T follicular helper cell (primary cell): Measurements from ENCODE around the gene NUBP2.

Source experiments
- DNase-seq: peaks from one replicate; pipeline ENCODE4 v3.0.0-alpha.2; 2020; ENCODE audit warnings: low read depth

The NUBP2 gene

DNA sequence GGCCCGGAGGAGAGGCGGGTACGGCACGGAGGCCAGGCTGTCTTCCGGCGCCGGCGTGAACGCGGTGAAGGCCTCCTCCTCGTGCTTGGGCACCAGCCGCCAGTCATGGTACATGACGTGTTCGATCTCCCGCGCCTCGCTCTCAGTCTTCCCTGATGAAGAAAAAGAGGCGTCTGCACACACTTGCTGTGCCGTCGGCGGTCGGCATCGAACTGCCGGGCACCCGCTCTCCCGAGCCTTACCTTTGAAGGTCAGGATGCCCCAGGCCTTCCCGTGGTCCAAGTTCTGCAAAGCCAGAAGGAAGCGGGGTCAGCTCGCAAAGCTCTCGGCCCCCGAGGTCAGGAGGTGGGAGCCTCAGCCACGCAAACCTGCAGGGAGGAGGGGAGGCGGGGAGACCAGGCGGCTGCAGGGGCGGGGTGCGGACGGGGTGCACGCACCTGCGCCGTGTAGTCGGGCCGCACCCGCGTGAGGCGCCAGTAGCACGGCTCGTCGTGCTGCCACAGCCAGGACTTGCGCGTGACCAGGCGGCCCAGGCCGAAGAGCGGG, 10.3 kb upstream of the NUBP2 start, which contains the start of gene EME2:
TSS of gene EME2 (plus strand) at position 449 of the 546 bp plus-strand sequence. CDS start 418 bp downstream, outside the sequence.
- DNase-seq: peak; percentile 41

DNA sequence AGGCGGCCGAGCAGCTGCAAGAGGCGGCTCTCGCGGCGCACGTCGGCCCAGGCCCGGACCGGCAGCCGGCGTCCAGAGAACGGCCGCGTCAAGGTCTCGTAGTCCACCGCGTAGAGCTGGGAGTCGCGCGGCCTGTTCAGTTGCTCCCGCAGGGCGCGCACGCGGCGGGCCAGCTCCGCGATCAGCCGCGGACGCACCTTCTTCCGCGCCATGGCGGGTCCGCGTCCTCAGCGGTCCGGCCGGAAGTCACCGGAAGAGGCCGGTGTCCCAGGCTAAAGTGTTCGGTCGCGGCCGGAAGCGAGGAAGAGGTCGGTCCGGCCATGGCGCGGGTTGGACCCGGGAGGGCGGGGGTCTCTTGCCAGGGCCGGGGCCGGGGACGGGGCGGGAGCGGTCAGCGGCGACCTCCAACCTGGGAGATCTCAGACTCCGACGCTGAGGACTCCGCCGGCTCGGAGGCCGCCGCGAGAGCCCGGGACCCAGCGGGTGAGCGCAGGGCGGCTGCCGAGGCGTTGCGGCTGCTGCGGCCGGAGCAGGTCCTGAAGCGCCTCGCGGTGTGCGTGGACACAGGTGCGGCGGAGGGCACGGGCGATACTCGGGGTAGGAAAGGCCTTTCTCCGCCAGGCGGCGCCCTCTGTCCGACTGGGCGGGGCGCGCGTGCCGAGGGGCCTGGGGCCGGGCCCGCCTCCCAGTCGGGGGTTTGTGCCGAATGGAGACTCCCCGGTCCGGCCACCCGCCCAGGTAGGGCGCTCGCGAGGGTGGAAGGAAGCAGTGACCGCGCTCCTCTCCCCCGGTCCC, 9.7 kb upstream of the NUBP2 start, which contains the start of gene MRPS34:
TSS of gene MRPS34 (minus strand) at position 227 of the 795 bp plus-strand sequence. CDS start at position 212, 15 bp downstream.
- DNase-seq: peak; percentile 60

DNA sequence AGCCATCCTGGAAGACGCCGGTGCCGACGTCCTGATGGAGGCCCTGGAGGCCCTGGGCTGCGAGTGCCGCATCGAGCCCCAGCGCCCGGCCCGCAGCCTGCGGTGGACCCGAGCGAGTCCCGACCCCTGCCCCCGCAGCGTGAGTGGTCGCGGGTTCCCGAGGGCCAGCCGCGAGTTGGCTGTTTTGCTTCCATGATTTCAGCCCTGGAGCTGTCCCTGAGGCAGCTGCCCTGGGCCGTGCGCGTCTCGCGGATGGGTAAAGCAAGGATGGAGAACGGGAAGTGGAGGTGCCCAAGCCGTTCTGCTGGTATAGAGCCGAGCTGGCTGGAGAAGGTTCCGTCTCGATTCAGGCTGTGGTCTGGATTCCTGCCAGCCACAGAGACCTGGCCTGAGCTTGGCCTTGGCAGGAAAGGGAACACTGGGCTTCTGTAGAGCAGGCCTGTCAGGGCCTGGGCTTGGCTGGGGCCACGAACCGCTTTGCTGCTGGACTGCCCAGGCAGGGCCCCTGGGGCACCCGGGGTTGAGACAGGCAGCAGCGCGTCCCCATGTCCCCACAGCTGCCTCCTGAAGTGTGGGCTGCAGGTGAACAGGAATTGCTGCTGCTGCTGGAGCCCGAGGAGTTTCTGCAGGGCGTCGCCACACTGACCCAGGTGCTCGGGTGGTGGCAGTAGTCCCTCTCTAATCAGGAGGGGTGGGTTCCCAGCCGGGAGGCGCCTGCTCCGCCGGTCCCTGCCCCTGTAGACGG, 8.9 kb upstream of the NUBP2 start:
- DNase-seq: no peak

DNA sequence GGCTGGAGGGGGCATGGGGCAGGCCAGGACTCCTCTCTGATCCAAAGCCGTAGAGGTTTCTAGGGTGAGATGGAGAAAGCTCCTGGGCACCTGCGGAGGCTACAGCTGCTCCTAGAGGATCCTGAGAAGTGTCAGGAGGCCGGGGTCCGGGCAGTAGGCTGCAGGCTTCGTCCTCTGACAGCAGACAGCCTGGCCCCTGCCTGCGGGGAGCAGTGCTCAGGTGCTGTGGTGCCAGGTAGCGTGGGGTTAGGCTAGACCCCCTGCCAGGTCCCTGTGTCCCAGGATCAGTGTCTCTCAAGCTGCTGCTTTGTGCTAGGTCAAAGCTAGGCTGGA, 8.3 kb upstream of the NUBP2 start:
- DNase-seq: no peak

DNA sequence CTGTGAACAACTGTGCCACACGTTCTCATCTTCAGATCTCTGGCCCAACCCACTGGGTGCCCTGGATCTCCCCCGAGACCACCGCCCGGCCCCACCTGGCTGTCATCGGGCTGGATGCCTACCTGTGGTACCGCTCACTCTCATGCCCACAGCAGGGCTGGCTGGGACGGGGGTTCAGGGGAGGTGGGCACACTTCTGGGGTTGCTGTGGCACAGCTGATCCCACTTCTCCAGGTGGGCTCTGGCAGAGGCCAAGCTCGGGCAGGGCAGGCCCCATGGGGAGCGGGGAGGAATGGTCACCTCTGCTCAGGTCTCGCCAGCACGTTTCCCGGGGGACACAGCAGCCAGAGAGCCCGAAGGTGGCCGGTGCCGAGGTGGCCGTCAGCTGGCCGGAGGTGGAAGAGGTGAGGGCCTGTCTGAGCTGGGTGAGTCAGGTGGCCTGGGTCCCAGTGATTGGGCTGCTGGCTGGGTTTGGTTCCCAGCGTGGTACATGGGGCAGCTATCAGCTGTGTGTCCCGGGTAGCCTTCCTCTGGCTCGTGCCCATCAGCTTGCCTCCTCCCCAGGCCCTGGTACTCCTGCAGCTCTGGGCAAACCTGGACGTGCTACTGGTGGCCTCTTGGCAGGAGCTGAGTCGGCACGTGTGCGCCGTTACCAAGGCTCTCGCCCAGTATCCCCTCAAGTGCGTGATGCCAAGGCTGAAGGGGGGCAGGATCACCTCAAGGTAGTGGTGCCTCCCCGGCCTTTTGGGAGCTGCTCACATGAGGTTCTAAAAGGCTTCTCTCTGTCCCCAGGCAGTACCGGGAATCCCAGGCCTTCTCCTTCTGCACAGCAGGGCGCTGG, 7.5 kb upstream of the NUBP2 start:
- DNase-seq: no peak

DNA sequence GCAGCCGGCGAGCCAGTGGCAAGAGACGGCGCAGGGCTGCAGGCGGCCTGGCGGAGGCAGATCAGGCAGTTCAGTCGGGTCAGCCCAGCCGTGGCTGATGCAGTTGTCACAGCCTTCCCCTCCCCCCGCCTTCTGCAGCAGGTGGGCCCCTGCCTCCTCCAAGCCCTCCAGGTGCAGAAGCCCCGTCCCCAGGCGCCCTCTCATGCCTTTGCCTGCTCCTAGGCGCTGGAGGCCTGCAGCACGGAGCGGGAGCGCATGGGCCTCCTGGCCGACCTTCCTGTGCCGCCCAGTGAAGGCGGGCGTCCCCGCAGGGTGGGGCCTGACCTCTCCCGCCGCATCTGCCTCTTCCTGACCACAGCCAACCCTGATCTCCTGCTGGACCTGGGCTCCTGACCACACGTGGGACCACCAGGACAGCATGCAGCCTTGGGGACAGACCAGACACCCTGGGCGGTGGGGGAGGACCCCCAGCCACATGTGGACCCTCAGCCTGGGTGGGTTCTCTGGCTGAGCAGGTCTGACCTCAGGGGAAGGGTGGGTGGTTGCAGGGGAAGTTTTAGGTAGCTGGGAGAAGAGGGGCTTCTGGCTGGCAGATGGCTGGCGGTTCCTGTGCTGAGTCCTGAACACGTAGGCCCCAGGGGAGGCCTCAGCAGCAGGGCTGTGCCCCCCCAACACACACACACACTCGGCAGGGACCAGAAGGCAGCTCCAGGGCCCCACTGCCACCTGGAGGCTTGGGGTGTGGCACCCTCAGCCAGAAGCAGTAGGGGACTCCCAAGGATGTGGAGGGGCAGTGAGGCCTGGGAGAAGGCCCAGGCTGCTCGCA, 6.7 kb upstream of the NUBP2 start:
- no peak for DNase-seq

DNA sequence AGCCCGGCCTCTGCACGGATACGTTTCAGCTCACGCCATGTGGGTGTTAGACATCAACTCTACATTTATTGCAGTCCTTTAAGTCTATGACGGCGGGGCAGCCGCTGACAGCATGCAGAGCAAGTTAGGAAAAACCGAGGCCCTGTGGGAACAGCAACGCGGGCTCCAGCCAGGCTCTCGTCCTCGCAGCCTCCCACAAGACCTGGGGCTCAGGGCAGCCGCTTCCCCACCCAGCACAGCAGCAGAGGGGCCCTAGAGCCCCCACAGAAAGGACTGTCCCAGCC, 6.1 kb upstream of the NUBP2 start:
- DNase-seq: no peak

DNA sequence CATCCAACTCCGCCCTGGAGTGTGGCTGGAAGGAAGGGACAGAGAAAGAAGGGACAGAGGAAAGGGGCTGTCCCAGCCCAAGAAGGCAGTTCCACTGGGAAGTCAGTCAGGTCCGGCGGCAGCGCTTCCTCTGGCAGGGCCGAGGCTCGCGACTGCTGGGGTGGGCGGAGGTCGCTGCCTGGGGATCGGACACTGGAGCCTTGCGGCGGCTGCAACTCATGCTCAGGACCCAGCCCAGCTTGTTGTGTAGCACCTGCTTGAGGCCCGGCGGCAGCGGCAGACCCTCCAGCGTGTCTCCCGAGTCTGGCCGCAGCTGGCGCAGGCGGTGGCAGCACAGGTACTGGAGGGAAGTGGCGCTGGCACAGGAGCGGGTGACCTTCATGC, 5.8 kb upstream of the NUBP2 start:
- no peak for DNase-seq

DNA sequence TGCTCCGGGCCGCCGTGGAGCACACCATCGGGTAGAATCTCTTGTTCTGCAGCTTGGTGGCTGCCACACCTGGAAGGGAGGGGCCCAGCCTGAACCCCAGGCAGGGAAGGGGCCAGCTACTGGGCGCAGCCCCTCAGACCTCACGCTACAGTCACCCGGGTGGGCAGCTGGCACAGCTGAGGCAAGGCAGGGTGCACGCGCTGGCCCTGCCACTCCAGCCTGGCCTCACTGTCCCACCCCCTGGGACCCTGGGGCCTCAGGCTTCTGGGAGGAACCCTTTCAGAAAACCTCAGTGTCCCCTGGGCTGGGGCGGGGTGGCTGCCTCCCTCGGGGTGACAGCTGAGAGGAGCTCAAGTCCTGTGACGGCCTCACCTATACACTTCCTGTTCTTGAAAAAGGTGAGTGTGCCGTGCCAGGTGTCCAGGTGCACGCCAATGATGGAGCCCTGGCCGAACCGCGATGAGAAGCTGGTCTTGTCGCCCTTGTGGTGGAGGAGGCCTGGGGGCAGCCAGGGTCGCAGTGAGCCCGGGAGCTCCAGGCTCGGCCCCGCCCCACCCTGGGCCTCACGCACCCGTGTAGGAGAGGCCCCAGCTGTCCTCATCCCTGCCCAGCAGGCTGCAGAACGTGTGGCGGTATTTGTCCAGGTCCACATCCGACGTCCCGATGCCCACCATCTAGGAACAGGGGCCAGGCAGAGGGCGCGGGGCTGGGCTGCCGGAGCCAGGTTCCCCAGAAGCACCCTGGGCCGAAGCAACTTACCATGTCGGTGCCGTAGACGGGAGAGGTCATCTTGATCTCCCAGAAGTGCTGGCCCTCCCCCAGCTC, 5.2 kb upstream of the NUBP2 start:
- no peak for DNase-seq

DNA sequence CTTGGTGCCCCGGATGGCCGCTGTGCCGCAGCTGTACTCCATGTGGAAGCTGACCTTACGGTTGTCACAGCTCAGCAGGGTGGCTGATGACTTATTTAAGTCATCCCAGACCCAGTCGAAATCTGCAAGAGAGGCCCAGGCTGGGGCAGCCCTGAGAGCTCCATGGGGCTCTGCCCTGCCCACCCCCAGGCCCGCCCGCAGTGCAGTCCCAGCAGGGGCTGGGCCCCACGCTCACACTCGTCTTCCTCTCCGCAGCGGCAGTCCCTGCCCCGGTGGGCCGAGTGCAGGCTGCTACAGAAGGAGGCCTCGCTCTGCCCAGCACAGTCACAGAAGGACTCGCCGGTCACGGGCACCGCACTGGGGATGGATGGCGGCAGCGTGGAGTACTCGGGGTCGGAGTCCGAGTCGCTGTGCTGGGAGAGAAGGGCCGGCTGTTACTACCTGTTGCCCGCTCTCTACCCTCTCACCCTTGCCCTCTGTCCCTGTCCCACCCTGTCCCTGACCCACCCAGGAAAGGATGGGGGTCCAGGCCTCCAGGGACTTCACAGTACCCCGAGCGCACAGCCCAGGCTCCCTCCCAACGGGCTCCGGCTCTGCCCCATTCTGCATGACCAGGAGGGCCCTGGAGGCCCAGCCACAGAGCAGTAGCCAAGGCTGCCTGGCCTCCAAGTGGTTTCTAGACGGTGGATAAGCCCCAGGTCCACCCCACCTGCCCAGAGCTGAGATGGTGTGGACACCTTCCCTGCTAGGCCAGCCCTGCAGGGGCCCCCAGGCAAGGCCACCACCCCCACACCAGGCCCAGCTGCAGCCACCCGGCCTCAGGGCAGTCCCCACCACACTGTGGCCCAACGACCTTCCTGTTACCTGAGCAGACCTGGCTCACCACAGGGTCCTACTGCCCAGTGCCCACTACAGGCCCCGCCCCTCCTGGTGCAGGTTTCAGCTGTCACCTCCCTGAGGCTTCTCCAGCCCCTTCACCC, 4.3 kb upstream of the NUBP2 start:
- DNase-seq: no peak

DNA sequence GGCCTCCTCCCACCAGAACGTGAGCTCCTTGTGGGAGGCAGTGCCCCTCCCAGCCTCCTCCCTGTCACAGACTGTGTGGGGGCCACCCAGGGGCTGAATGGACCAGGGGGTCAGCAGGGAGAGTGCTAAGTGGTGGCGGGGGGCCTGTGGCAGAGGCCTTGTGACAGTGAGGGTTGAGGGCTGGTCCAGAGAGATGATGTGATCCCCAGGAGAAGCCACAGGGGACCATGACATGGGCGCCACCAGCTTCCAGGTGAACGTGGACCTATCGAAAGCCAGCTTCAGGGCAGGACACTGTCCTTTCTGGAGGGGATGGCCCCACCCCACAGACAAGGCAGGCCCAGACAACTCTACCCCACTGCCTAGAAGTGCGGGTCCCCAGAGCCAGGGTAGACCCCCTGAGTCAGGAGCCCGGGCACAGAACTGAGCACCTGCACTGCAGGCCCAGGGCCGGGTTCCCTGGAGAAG, 3.5 kb upstream of the NUBP2 start:
- no peak for DNase-seq

DNA sequence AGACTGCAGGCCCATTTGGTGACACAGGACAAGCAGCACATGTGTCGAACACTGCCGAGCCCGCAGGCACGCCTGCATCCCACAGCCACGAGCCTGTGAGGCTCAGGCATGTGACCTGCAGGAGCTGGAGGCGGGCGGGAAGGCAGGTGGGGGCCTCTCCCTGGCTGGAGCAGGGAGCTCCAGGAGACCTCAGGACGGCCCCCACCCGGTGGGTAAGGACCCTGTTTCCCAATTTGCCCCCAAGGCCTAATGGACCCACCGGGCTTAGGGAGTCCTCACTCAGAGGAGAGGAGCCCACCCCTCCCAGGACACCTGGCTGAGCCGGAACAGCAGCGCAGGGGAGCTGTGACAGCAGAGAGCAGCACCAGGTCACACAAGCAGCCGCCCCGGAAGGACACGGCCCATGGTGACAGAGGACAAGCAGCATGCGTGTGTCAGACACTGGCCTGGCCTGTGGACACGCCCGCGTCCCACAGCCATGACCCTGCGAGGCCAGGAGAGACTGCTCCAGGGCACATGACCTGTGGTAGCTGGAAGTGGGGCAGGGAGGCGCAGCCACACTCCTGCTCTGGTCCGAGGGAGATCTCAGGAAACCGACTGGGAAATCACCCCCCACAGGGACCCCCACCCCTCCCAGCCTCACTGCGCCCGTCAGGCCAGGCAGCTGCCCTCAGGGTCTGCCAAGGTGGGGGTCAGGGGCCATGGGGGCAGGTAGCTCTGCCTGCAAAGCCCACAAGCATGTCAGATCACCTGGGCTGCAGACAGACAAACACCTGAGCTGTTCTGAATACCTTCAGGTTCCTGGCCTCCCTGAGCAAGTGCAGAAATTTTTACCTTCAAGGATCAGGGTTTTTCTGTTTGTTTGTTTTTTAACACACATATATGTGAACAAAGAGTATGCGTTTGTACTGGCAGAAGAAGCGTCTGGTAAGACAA, 2.8 kb upstream of the NUBP2 start:
- no peak for DNase-seq

DNA sequence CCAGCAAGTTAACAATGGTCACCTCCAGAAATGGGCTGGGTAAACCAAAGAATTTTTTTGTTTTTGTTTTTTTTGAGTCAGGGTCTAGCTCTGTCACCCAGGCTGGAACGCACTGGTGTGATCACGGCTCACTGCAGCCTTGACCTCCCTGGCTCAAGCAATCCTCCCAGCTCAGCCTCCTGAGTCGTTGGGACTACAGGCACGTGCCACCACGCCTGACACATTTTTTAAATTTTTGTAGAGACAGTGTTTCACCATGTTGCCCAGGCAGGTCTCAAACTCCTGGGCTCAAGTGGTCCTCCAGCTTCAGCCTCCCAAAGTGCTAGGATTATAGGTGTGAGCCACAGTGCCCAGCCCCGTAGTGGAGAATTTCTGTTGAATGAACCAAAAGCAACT, 2.1 kb upstream of the NUBP2 start:
- no peak for DNase-seq

DNA sequence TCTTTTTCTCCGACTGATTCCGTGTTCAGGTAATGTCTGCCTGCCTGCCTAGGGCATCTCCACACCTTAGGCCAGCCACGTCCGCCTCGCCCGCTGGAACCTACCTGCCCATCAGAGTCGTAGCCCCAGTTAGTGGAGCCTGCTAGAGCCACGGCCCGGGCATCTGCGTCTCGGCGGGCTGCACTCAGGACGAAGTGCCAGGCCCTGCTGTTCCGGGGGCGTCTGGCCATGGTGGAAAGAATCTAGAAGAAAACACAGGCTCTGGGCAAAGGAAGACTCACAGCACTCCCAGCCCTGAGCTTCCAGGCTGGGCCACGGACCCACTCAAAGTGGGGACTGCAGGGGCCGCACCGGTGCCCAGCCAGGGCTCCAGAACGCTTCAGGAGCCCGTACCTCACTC, 1.5 kb upstream of the NUBP2 start:
- no peak for DNase-seq

DNA sequence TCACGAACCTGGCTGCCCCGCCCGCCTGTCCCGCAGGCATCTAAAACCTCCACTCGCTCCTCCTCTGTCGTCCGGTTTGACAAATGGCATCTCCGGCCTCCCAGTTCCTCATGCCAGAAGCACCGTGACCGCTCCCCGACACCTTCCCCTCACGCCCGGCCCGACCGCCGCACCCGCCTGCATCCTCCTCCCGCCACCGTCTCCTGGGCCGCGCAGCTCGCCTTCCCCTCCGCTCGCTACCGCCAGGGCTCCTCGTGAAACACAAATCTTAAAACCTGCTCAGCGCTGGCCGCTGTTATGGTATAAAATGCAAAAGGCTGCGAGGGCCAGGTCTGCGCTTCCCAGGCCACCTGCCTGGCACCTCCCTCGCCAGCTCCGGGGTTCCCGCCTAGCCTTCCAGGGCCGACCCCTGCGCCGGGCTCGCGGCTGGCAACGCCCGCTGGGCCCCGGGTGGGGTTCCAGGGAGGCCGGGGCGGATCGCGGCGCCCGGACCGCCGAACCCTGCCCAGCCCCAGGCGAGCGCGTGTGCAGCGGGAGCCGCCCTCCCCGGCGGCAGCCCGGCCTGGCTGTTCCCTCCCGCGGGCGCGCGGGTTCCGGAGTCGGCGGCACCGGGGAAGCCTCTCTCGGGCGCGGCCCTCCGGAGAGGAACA, 877 bp upstream of the NUBP2 start:
- DNase-seq: peak; percentile 25

DNA sequence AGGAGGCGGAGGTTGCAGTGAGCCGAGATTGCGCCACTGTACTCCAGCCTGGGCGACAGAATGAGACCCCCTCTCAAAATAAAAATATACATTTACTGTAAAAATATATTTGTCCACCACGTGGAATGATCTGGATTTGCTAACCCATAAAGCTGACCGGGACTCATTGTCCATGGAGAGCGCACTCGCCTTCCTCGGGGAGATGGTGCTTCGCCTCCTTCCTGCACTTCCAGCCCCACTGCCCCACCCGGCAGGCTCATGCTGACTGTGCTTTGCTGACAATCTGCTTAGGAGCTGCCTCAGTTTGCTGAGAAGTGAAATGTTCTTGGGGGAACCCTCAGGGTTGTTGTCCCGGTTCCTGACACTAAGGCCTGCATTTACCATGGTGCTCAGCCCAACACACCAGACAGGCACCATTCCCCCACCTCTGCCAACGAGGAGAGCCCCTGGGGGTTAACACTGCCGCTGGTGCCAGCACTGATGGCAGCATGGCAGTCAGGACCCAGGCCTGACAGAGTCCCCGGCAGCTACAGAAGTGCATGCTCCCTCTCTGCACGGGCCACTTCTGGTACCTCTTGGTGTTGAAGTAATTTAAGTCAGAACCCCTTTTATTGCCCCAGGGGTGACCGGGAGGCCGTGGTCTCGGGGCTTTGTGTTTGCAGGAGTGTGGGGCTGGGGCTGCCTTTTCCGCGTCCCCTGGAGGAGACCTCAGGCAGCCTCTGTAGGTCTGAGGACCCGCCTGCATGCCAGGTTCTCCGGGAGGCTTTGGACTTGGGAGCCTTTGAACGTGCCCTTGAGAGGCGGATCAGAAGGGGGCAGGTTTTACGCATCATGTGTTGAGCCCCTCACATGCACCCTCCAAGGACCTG, 2.5 kb downstream of the NUBP2 start:
- no peak for DNase-seq

DNA sequence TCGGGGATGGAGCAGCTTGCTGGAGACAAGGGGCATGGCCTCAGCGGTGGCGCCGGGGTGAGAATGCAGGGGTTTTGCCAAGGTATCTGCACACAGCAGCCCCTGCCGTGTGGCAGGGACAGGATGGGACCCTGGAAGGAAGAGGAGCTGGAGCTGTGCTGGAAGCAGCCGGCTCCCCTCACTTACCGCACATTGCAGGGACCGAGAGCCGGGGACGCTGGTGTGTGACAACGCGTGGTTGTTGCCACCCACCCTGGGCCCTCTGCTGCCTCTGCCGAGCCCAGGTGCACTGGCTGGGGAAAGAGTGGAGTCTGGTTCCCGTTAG, 3.0 kb downstream of the NUBP2 start:
- no peak for DNase-seq
